Measurements from ENCODE around the gene REC114.
A peak's percentile ranks its signal among the peaks of the same experiment; 100 is the strongest.
"Not testable (repeated sequence)": the region's sequence is repeated elsewhere in the genome, so short reads cannot be mapped to it uniquely, and the experiment has no call there.

The REC114 gene

GRCh38 chr15:73474785-73475184, 31.8 kb downstream of the REC114 start:
- Histone ChIP-seq H3K27ac (ENCODE audit: insufficient read depth in 1 of 2, low read depth in 1 of 2, low read length in 2 of 2, poor library complexity in 1 of 2, severe bottlenecking in 2 of 2) (no peak overlapping the region), H3K4me3 (ENCODE audit: control insufficient read depth in 1 of 7, extremely low read depth in 1 of 7, insufficient read depth in 4 of 7, low read depth in 2 of 7, low read length in 6 of 7) (no peak overlapping the region), H3K4me1 (ENCODE audit: control extremely low read depth in 1 of 4, control insufficient read depth in 4 of 4, insufficient read depth in 4 of 4, low read length in 3 of 4) (no peaks in the 10 kb centered on the region), H3K36me3 (ENCODE audit: control insufficient read depth in 4 of 4, insufficient read depth in 4 of 4, low read length in 3 of 4) (no peaks in the 10 kb centered on the region), H3K27me3 (replicated peaks in 2 of 5; ENCODE audit: control insufficient read depth in 4 of 5, insufficient read depth in 5 of 5, low read length in 4 of 5) (peaks cover 0 to 20% (median 3%) of the 10 kb centered on the region in 5 experiments), H3K9me3 (ENCODE audit: control extremely low read depth in 1 of 5, control insufficient read depth in 4 of 5, insufficient read depth in 2 of 5, low read depth in 1 of 5, low read length in 4 of 5) (peaks cover 0 to 5% (median 3%) of the 10 kb centered on the region in 5 experiments)
- 92% methylated on average over 4 of the region's 5 CpGs for WGBS (ENCODE audit: insufficient coverage)
- ChIA-PET CTCF (no interaction called here), POLR2A (no interaction called here)
- no peak for DNase-seq

- Histone ChIP-seq H3K27ac (ENCODE audit: insufficient read depth in 1 of 2, low read depth in 1 of 2, low read length in 2 of 2, poor library complexity in 1 of 2, severe bottlenecking in 2 of 2) (no peak overlapping the region), H3K4me3 (ENCODE audit: control insufficient read depth in 1 of 7, extremely low read depth in 1 of 7, insufficient read depth in 4 of 7, low read depth in 2 of 7, low read length in 6 of 7) (no peak overlapping the region), H3K36me3 (ENCODE audit: control insufficient read depth in 4 of 4, insufficient read depth in 4 of 4, low read length in 3 of 4) (no peaks in the 10 kb centered on the region), H3K4me1 (ENCODE audit: control extremely low read depth in 1 of 4, control insufficient read depth in 4 of 4, insufficient read depth in 4 of 4, low read length in 3 of 4) (no peaks in the 10 kb centered on the region), H3K9me3 (ENCODE audit: control extremely low read depth in 1 of 5, control insufficient read depth in 4 of 5, insufficient read depth in 2 of 5, low read depth in 1 of 5, low read length in 4 of 5) (peaks cover 0 to 5% (median 3%) of the 10 kb centered on the region in 5 experiments), H3K27me3 (replicated peaks in 2 of 5; ENCODE audit: control insufficient read depth in 4 of 5, insufficient read depth in 5 of 5, low read length in 4 of 5) (peaks cover 0 to 17% (median 2%) of the 10 kb centered on the region in 5 experiments)
- 96% methylated on average over 4 of the region's 7 CpGs for WGBS (ENCODE audit: insufficient coverage)
- POLR2A ChIA-PET = no interaction called here
- CTCF ChIA-PET = no interaction called here
- DNase-seq = no peak
These were observed 33.8 kb downstream of the REC114 start for GRCh38 chr15:73476704-73477216.

GRCh38 chr15:73480050-73480449, 37.1 kb downstream of the REC114 start:
- H3K9me3 ChIP-seq (ENCODE audit: control extremely low read depth in 1 of 5, control insufficient read depth in 4 of 5, insufficient read depth in 2 of 5, low read depth in 1 of 5, low read length in 4 of 5) = peaks cover 0 to 5% (median 3%) of the 10 kb centered on the region in 5 experiments
- no peak overlapping the region for H3K4me3 ChIP-seq (ENCODE audit: control insufficient read depth in 1 of 7, extremely low read depth in 1 of 7, insufficient read depth in 4 of 7, low read depth in 2 of 7, low read length in 6 of 7)
- ChIA-PET CTCF (no interaction called here), POLR2A (no interaction called here)
- H3K27ac ChIP-seq (ENCODE audit: insufficient read depth in 1 of 2, low read depth in 1 of 2, low read length in 2 of 2, poor library complexity in 1 of 2, severe bottlenecking in 2 of 2) = no peak overlapping the region
- H3K27me3 ChIP-seq (replicated peaks in 2 of 5; ENCODE audit: control insufficient read depth in 4 of 5, insufficient read depth in 5 of 5, low read length in 4 of 5) = peaks cover 0 to 4% (median 2%) of the 10 kb centered on the region in 5 experiments
- H3K36me3 ChIP-seq (ENCODE audit: control insufficient read depth in 4 of 4, insufficient read depth in 4 of 4, low read length in 3 of 4) = no peaks in the 10 kb centered on the region
- WGBS (ENCODE audit: insufficient coverage) = no CpG with 5 or more reads among the region's 1 CpG
- DNase-seq = no peak
- no peaks in the 10 kb centered on the region for H3K4me1 ChIP-seq (ENCODE audit: control extremely low read depth in 1 of 4, control insufficient read depth in 4 of 4, insufficient read depth in 4 of 4, low read length in 3 of 4)

- CTCF ChIA-PET = no interaction called here
- 57% methylated on average over 2 of the region's 3 CpGs for WGBS (ENCODE audit: insufficient coverage)
These were observed 39.2 kb downstream of the REC114 start for GRCh38 chr15:73482166-73482565.

GRCh38 chr15:73483053-73483452, 40.1 kb downstream of the REC114 start:
- 100% methylated on average over 3 of the region's 4 CpGs for WGBS (ENCODE audit: insufficient coverage)
- H3K27ac ChIP-seq (ENCODE audit: insufficient read depth in 1 of 2, low read depth in 1 of 2, low read length in 2 of 2, poor library complexity in 1 of 2, severe bottlenecking in 2 of 2) = no peak overlapping the region
- no peaks in the 10 kb centered on the region for H3K36me3 ChIP-seq (ENCODE audit: control insufficient read depth in 4 of 4, insufficient read depth in 4 of 4, low read length in 3 of 4)
- CTCF ChIA-PET = no interaction called here
- H3K27me3 ChIP-seq (replicated peaks in 2 of 5; ENCODE audit: control insufficient read depth in 4 of 5, insufficient read depth in 5 of 5, low read length in 4 of 5) = no peaks in the 10 kb centered on the region
- no peak for DNase-seq
- H3K4me1 ChIP-seq (ENCODE audit: control extremely low read depth in 1 of 4, control insufficient read depth in 4 of 4, insufficient read depth in 4 of 4, low read length in 3 of 4) = no peaks in the 10 kb centered on the region
- POLR2A ChIA-PET = no interaction called here
- H3K9me3 ChIP-seq (ENCODE audit: control extremely low read depth in 1 of 5, control insufficient read depth in 4 of 5, insufficient read depth in 2 of 5, low read depth in 1 of 5, low read length in 4 of 5) = no peaks in the 10 kb centered on the region
- H3K4me3 ChIP-seq (ENCODE audit: control insufficient read depth in 1 of 7, extremely low read depth in 1 of 7, insufficient read depth in 4 of 7, low read depth in 2 of 7, low read length in 6 of 7) = no peak overlapping the region

More at GRCh38 chr15:73482166-73482565, 39.2 kb downstream of the REC114 start:
- Histone ChIP-seq H3K4me3 (ENCODE audit: control insufficient read depth in 1 of 7, extremely low read depth in 1 of 7, insufficient read depth in 4 of 7, low read depth in 2 of 7, low read length in 6 of 7) (no peak overlapping the region), H3K27me3 (replicated peaks in 2 of 5; ENCODE audit: control insufficient read depth in 4 of 5, insufficient read depth in 5 of 5, low read length in 4 of 5) (no peaks in the 10 kb centered on the region), H3K9me3 (ENCODE audit: control extremely low read depth in 1 of 5, control insufficient read depth in 4 of 5, insufficient read depth in 2 of 5, low read depth in 1 of 5, low read length in 4 of 5) (no peaks in the 10 kb centered on the region), H3K4me1 (ENCODE audit: control extremely low read depth in 1 of 4, control insufficient read depth in 4 of 4, insufficient read depth in 4 of 4, low read length in 3 of 4) (no peaks in the 10 kb centered on the region), H3K27ac (ENCODE audit: insufficient read depth in 1 of 2, low read depth in 1 of 2, low read length in 2 of 2, poor library complexity in 1 of 2, severe bottlenecking in 2 of 2) (no peak overlapping the region), H3K36me3 (ENCODE audit: control insufficient read depth in 4 of 4, insufficient read depth in 4 of 4, low read length in 3 of 4) (no peaks in the 10 kb centered on the region)
- DNase-seq = peak in 2 of 3 donors; percentile 1 to 3
- POLR2A ChIA-PET = no interaction called here

GRCh38 chr15:73485372-73485771, 42.4 kb downstream of the REC114 start:
- ChIA-PET POLR2A (interaction anchor here (0.6 kb wide), 1 partner anchor 8 kb away, joined by 5 read pairs; no protein-coding TSS in a partner anchor), CTCF (no interaction called here)
- Histone ChIP-seq H3K4me3 (ENCODE audit: control insufficient read depth in 1 of 7, extremely low read depth in 1 of 7, insufficient read depth in 4 of 7, low read depth in 2 of 7, low read length in 6 of 7) (no peak overlapping the region), H3K9me3 (ENCODE audit: control extremely low read depth in 1 of 5, control insufficient read depth in 4 of 5, insufficient read depth in 2 of 5, low read depth in 1 of 5, low read length in 4 of 5) (no peaks in the 10 kb centered on the region), H3K36me3 (ENCODE audit: control insufficient read depth in 4 of 4, insufficient read depth in 4 of 4, low read length in 3 of 4) (no peaks in the 10 kb centered on the region), H3K27ac (ENCODE audit: insufficient read depth in 1 of 2, low read depth in 1 of 2, low read length in 2 of 2, poor library complexity in 1 of 2, severe bottlenecking in 2 of 2) (no peak overlapping the region), H3K27me3 (replicated peaks in 2 of 5; ENCODE audit: control insufficient read depth in 4 of 5, insufficient read depth in 5 of 5, low read length in 4 of 5) (no peaks in the 10 kb centered on the region), H3K4me1 (ENCODE audit: control extremely low read depth in 1 of 4, control insufficient read depth in 4 of 4, insufficient read depth in 4 of 4, low read length in 3 of 4) (no peaks in the 10 kb centered on the region)
- no peak for DNase-seq
- WGBS (ENCODE audit: insufficient coverage) = 100% methylated on average over 2 of the region's 5 CpGs

GRCh38 chr15:73485885-73486284, 42.9 kb downstream of the REC114 start:
- POLR2A ChIA-PET = interaction anchor here (0.6 kb wide), 1 partner anchor 9 kb away, joined by 5 read pairs; no protein-coding TSS in a partner anchor
- CTCF ChIA-PET; H3K27ac ChIP-seq (ENCODE audit: insufficient read depth in 1 of 2, low read depth in 1 of 2, low read length in 2 of 2, poor library complexity in 1 of 2, severe bottlenecking in 2 of 2); H3K36me3 ChIP-seq (ENCODE audit: control insufficient read depth in 4 of 4, insufficient read depth in 4 of 4, low read length in 3 of 4); DNase-seq; H3K4me3 ChIP-seq (ENCODE audit: control insufficient read depth in 1 of 7, extremely low read depth in 1 of 7, insufficient read depth in 4 of 7, low read depth in 2 of 7, low read length in 6 of 7); H3K4me1 ChIP-seq (ENCODE audit: control extremely low read depth in 1 of 4, control insufficient read depth in 4 of 4, insufficient read depth in 4 of 4, low read length in 3 of 4); H3K9me3 ChIP-seq (ENCODE audit: control extremely low read depth in 1 of 5, control insufficient read depth in 4 of 5, insufficient read depth in 2 of 5, low read depth in 1 of 5, low read length in 4 of 5); H3K27me3 ChIP-seq (replicated peaks in 2 of 5; ENCODE audit: control insufficient read depth in 4 of 5, insufficient read depth in 5 of 5, low read length in 4 of 5): not testable (repeated sequence)
- WGBS (ENCODE audit: insufficient coverage) = 90% methylated on average over 5 of the region's 8 CpGs
